Kidney (tissue), 14 donors: ENCODE measurements around the gene COL6A6. TPM values are rescaled to one million over a fixed set of nuclear protein-coding genes. Genes with fewer than 3 reads are reported as not detected.

Experiments used
- DNase-seq, 5 donors: peaks; one replicate each; pipeline ENCODE4 v3.0.0-alpha.2; 2013 to 2020
- FAIRE-seq: peaks from 2 replicates; lab custom pipeline; 2012; peaks lifted over from hg19 to GRCh38; lab: Jason Lieb, UNC
- H3K27ac ChIP-seq, 2 donors: one replicate each; pipeline ENCODE4 v1.7.0; 2013; ENCODE audit warnings: low read depth in 2 of 2, low read length in 2 of 2, inconsistent platforms in 1 of 2
- H3K27me3 ChIP-seq: one replicate; pipeline ENCODE4 v1.7.1; 2013; ENCODE audit warnings: low read length, inconsistent platforms; ENCODE audit not compliant: control insufficient read depth, insufficient read depth
- H3K36me3 ChIP-seq, 3 donors: one replicate each; pipeline versions ENCODE4 v1.7.0 to v1.7.1; 2013; ENCODE audit warnings: low read length in 3 of 3, control low read depth in 1 of 3, inconsistent platforms in 1 of 3; ENCODE audit not compliant: insufficient read depth in 3 of 3, control insufficient read depth in 2 of 3
- H3K4me1 ChIP-seq, 3 donors: one replicate each; pipeline versions ENCODE4 v1.7.0 to v1.7.1; 2013; ENCODE audit warnings: low read length in 3 of 3, inconsistent platforms in 1 of 3, low read depth in 1 of 3; ENCODE audit not compliant: control insufficient read depth in 2 of 3, insufficient read depth in 2 of 3
- H3K4me3 ChIP-seq, 3 donors: one replicate each; pipeline versions ENCODE4 v1.7.0 to v1.8.1; 2013; ENCODE audit warnings: low read length in 3 of 3, control low read depth in 1 of 3, inconsistent platforms in 1 of 3
- H3K9ac ChIP-seq, 3 donors: one replicate each; pipeline versions ENCODE4 v1.7.0 to v1.7.1; 2013; ENCODE audit warnings: low read length in 3 of 3, control low read depth in 1 of 3, inconsistent platforms in 1 of 3
- H3K9me3 ChIP-seq, 3 donors: one replicate each; pipeline versions ENCODE4 v1.7.0 to v1.7.1; 2013; ENCODE audit warnings: low read length in 3 of 3, control low read depth in 1 of 3, inconsistent platforms in 1 of 3; ENCODE audit not compliant: control insufficient read depth in 2 of 3, insufficient read depth in 1 of 3
- intact Hi-C: fragments of 100-400 bp; cut with DNase I; formaldehyde crosslinking; loops from one replicate; pipeline ENCODE4 v1.11.1; 2022
- polyA plus RNA-seq: library from polyadenylated mRNA; stranded (reverse); fragments of 350-450 nt; fragmentation: Illumina TruSeq; extraction: RNeasy Lipid Tissue Mini Kit (QIAGEN cat#74804); gene quantifications from one replicate; pipeline ENCODE4 v1.2.3, GENCODE V29; 2014; ENCODE audit warnings: low read depth, low replicate concordance; ENCODE audit not compliant: insufficient read depth
- total RNA-seq: library from RNA; stranded (reverse); fragmentation: NEBNext Ultra II Directional; extraction: Animal tissue kit (Norgen Biotek cat#: 25700); gene quantifications from one replicate; pipeline ENCODE4 v1.2.1, GENCODE V29; 2021
- TF ChIP-seq, protein P1 (sequence below): IDR thresholded peaks from 3 replicates; pipeline ENCODE4 v1.5.1; 2012; ENCODE audit warnings: mild to moderate bottlenecking, moderate library complexity, borderline replicate concordance; ENCODE audit not compliant: insufficient read depth; ENCODE audit errors: extremely low read depth
- donor health status: control.
- donor health status: control.
- donor health status: control.
- donor health status: control.
- donor health status: control.
- donor health status: DM: yes; HTN: yes; CAD: no.
- donor health status: Normal renal cell carcinoma (clear cell type).

Gene COL6A6
- total and polyA plus RNA-seq, 2 donors from 2014 or later, result 0.25 TPM; not detected in 1

DNA sequence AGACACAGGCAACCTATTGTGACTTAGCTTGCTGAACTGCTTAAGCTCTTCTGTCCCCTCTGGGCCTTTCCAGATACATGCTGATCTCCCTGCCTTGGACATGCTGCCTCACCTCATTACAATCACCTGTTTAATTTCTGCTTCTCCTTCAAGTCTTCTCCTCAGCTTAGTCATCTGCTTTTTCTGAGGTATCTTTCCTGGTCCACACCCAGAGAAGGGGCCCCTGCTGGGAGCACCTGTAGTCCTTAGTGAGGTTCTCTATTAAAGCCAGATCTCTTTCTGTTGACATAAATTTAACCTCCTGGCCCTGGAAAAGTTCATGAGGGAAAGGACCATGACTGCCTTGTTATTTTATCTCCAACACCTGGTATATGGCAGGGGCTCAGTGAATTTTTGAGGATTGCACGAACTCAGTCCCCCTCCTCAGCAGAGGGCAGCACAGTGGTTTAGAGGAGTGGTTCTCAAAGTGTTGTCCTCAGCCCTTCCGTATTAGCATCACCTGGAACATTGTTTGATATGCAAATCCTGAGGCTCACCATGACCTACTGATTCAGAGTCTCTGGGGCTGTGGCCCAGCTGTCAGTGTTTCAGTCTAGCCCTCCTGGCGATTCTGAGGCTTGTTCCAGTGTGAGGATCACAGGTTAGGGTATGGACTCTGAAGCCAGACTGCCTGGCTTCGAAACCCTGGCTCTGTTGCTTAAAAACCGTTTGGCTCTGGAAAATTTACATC, 12.7 kb downstream of the COL6A6 start:
- no peaks in the 10 kb centered on the region for H3K27me3 ChIP-seq
- no peak overlapping the region for H3K27ac ChIP-seq
- H3K36me3 ChIP-seq, result no peaks in the 10 kb centered on the region
- intact Hi-C loops, result no loop called here
- H3K4me1 ChIP-seq, result no peaks in the 10 kb centered on the region
- FAIRE-seq (no peak), DNase-seq (no peak)
- no peak overlapping the region for H3K4me3 ChIP-seq
- no peaks in the 10 kb centered on the region for H3K9me3 ChIP-seq
- H3K9ac ChIP-seq, result no peak overlapping the region
- TF ChIP-seq, protein P1, sequence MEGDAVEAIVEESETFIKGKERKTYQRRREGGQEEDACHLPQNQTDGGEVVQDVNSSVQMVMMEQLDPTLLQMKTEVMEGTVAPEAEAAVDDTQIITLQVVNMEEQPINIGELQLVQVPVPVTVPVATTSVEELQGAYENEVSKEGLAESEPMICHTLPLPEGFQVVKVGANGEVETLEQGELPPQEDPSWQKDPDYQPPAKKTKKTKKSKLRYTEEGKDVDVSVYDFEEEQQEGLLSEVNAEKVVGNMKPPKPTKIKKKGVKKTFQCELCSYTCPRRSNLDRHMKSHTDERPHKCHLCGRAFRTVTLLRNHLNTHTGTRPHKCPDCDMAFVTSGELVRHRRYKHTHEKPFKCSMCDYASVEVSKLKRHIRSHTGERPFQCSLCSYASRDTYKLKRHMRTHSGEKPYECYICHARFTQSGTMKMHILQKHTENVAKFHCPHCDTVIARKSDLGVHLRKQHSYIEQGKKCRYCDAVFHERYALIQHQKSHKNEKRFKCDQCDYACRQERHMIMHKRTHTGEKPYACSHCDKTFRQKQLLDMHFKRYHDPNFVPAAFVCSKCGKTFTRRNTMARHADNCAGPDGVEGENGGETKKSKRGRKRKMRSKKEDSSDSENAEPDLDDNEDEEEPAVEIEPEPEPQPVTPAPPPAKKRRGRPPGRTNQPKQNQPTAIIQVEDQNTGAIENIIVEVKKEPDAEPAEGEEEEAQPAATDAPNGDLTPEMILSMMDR, result no peak

DNA sequence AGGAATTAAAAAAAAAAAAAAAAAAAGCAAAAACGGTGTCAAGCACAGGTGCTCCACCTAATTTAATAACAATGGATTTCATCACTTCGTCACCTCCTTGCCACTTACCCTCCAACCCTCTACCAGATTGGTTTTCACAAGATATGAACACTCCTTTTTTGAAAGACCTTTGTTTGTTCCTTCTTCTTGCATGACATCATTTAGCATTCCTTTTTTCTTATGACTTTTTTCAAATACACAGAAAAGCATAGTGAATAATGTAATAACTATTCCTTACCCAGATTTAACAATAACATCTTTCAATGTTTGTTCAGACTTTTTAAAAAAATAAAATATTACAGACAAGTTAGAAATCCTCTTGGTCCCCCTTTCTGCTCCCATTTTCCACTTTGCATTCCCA, 16.3 kb downstream of the COL6A6 start:
- Histone ChIP-seq H3K27me3 (no peaks in the 10 kb centered on the region), H3K36me3 (no peaks in the 10 kb centered on the region), H3K9ac (no peak overlapping the region), H3K9me3 (no peaks in the 10 kb centered on the region), H3K4me3 (no peak overlapping the region), H3K27ac (no peak overlapping the region), H3K4me1 (no peaks in the 10 kb centered on the region)
- no peak for DNase-seq
- TF ChIP-seq, protein P1, result no peak
- FAIRE-seq, result no peak
- intact Hi-C loops, result no loop called here

DNA sequence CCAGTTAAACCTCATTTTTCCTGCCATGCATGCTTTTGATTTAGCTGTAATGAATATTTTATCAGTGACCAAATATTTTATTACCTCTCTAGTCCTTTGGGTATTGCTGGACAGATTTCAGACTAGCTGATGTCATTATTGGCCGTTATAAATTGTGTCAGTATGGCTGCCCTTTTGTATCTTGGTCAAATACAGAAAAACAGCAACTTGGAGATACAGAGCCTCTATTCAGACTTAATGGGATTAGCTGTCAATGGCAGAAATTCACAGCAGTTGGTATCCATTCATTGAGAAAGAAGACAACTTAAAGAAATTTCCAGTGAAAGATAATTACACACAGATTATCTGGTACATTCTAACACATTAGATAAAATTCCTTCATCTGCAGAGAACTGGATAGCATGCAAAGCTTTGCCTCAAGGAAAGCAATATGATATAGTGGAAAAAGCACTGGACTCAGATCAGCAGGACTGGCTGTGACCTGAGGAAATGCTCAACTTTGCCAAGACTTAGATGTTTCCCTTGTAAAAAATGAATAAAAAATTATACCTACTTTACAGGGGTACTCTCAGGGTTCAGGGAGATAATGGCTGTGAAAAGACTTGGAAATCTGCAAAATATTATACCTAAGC, 20.8 kb downstream of the COL6A6 start:
- Histone ChIP-seq H3K27ac (no peak overlapping the region), H3K4me1 (no peaks in the 10 kb centered on the region), H3K9me3 (no peaks in the 10 kb centered on the region), H3K27me3 (no peaks in the 10 kb centered on the region), H3K9ac (no peak overlapping the region), H3K4me3 (no peak overlapping the region), H3K36me3 (no peaks in the 10 kb centered on the region)
- DNase-seq (no peak), FAIRE-seq (no peak)
- intact Hi-C loops, result no loop called here
- TF ChIP-seq, protein P1, result no peak
